ENCODE measurements around the gene DNAAF8. TPM values are rescaled to one million over a fixed set of nuclear protein-coding genes. Genes with fewer than 3 reads are reported as not detected.

DNAAF8 gene
- total and polyA plus RNA-seq, 2 donors (not counting 3 experiments of a cell fraction or from before 2014, with no cell fraction given), result 0.58 to 1.0 TPM

DNA sequence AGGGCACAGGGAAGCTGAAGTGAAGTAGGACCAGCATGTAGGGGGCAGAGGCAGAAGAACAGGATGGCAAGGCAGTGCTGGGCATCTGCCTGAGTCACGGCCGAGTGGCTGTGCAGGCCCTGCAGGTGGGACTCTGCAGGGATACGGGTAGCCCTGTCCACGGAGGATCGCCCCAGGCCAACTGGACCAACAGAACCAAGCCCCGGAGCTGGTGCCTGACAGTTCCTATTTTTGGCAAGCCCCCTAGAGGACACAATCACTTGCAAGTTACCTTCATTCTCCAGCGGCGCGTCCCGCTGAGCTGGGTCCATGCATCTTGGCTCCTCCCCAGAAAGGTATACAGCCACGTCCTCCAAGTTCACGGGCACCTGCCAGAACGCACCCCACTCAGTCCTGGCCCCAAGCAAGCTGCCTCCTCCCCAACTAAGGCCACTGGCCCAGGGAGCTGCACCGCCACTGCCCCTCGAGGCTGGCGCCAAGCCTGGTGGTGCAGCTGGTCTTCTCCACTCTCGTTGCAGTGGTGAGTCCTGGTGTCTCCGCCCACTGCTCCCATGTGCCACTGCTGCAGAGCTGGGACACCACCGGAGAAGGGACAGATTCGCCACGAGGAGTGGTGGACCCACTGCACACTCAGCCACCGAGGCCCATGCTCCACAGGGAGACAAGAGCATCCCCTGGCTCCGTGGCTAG lies 26.0 kb downstream of the DNAAF8 start:
- no peak overlapping the region for H3K9ac ChIP-seq (replicated peaks; ENCODE audit: extremely low read depth, insufficient read depth, low read length)

GRCh38 chr16:4762205-4762604 lies 27.9 kb downstream of the DNAAF8 start:
- intact Hi-C loops (cut with micrococcal nuclease) (no loop called here), dilution Hi-C loops (cut with MboI; ENCODE audit: extremely low pct_ligation_motif_present, low sequenced_read_pairs) (no loop called here)
- no peaks in the 10 kb centered on the region for H3K27me3 ChIP-seq (ENCODE audit: control insufficient read depth in 2 of 2, insufficient read depth in 2 of 2, low read length in 2 of 2)
- no peak for TF ChIP-seq CTCF (IDR thresholded peaks at IDR 0.05; ENCODE audit: extremely low read depth in 1 of 2, insufficient read depth in 1 of 2, low read depth in 1 of 2, low read length in 2 of 2)
- no peak for TF ChIP-seq POLR2AphosphoS5 (IDR thresholded peaks at IDR 0.05; ENCODE audit: insufficient read depth, low read depth, low read length)
- TF ChIP-seq FOS (IDR thresholded peaks at IDR 0.05; ENCODE audit: borderline replicate concordance, insufficient read depth, low read length), result no peak
- TF ChIP-seq MYC (IDR thresholded peaks at IDR 0.05; ENCODE audit: low read depth, low read length), result no peak
- no peak for TF ChIP-seq EZH2 (IDR thresholded peaks at IDR 0.05; ENCODE audit: borderline replicate concordance, low read depth, low read length, severe bottlenecking)
- TF ChIP-seq POLR2A (IDR thresholded peaks at IDR 0.05; ENCODE audit: low read depth, low read length), result no peak
- TF ChIP-seq MAX (IDR thresholded peaks at IDR 0.05; ENCODE audit: insufficient read depth, insufficient read length), result no peak
- TF ChIP-seq GATA2 (IDR thresholded peaks at IDR 0.05; ENCODE audit: insufficient read depth, insufficient read length, low read depth, low read length), result no peak
- TF ChIP-seq JUN (IDR thresholded peaks at IDR 0.05; ENCODE audit: borderline replicate concordance, insufficient read depth, insufficient read length, low read depth), result no peak
- ChIA-PET POLR2A (no interaction called here), CTCF (no interaction called here)
- H3K27ac ChIP-seq (ENCODE audit: insufficient read depth, low read depth, low read length), result no peak overlapping the region
- no peak overlapping the region for H3K4me2 ChIP-seq (ENCODE audit: insufficient read depth, low read length)
- no peak overlapping the region for H3K9ac ChIP-seq (replicated peaks; ENCODE audit: extremely low read depth, insufficient read depth, low read length)
- H3K4me3 ChIP-seq (replicated peaks in 1 of 3; ENCODE audit: insufficient read depth in 1 of 3, low read depth in 1 of 3, low read length in 3 of 3), result no peak overlapping the region
- H4K20me1 ChIP-seq (replicated peaks; ENCODE audit: control insufficient read depth, extremely low read depth, insufficient read depth, low read length), result no peaks in the 10 kb centered on the region
- no peaks in the 10 kb centered on the region for H3K9me3 ChIP-seq (replicated peaks; ENCODE audit: control insufficient read depth, insufficient read depth, low read length)
- peaks cover 8% of the 10 kb centered on the region for H3K4me1 ChIP-seq (ENCODE audit: control insufficient read depth, extremely low read depth, insufficient read depth, low read length)
- H2AFZ ChIP-seq (ENCODE audit: low read depth, low read length), result no peak overlapping the region
- BruUV-seq (replicated peaks), result no TSS peak
- DNase-seq (ENCODE audit: low read depth, low spot score) (no peak), FAIRE-seq (no peak)
- H3K9me1 ChIP-seq (replicated peaks; ENCODE audit: control insufficient read depth, extremely low read depth, insufficient read depth, low read length), result no peaks in the 10 kb centered on the region
- H3K36me3 ChIP-seq (ENCODE audit: control insufficient read depth in 2 of 2, extremely low read depth in 1 of 2, insufficient read depth in 2 of 2, low read length in 2 of 2), result peaks cover 12 to 38% of the 10 kb centered on the region in 2 experiments
- peaks cover 12% of the 10 kb centered on the region for H3K79me2 ChIP-seq (ENCODE audit: control insufficient read depth, insufficient read depth, low read length)

More for the DNA sequence above, 26.0 kb downstream of the DNAAF8 start:
- intact Hi-C loops (cut with micrococcal nuclease), result no loop called here
- FAIRE-seq (no peak), DNase-seq (ENCODE audit: low read depth, low spot score) (no peak)
- Histone ChIP-seq H4K20me1 (replicated peaks; ENCODE audit: control insufficient read depth, extremely low read depth, insufficient read depth, low read length) (no peaks in the 10 kb centered on the region), H3K27ac (ENCODE audit: insufficient read depth, low read depth, low read length) (no peak overlapping the region), H2AFZ (ENCODE audit: low read depth, low read length) (no peak overlapping the region), H3K4me1 (ENCODE audit: control insufficient read depth, extremely low read depth, insufficient read depth, low read length) (no peaks in the 10 kb centered on the region), H3K4me2 (ENCODE audit: insufficient read depth, low read length) (no peak overlapping the region), H3K79me2 (ENCODE audit: control insufficient read depth, insufficient read depth, low read length) (peaks cover 3% of the 10 kb centered on the region), H3K27me3 (ENCODE audit: control insufficient read depth in 2 of 2, insufficient read depth in 2 of 2, low read length in 2 of 2) (no peaks in the 10 kb centered on the region), H3K9me1 (replicated peaks; ENCODE audit: control insufficient read depth, extremely low read depth, insufficient read depth, low read length) (no peaks in the 10 kb centered on the region), H3K9me3 (replicated peaks; ENCODE audit: control insufficient read depth, insufficient read depth, low read length) (no peaks in the 10 kb centered on the region), H3K36me3 (ENCODE audit: control insufficient read depth in 2 of 2, extremely low read depth in 1 of 2, insufficient read depth in 2 of 2, low read length in 2 of 2) (peaks cover 18 to 35% of the 10 kb centered on the region in 2 experiments), H3K4me3 (replicated peaks in 1 of 3; ENCODE audit: insufficient read depth in 1 of 3, low read depth in 1 of 3, low read length in 3 of 3) (no peak overlapping the region)
- ChIA-PET CTCF (interaction anchor here (0.6 kb wide), 1 partner anchor 13 kb away, joined by 3 read pairs; no protein-coding TSS in a partner anchor), POLR2A (no interaction called here)
- dilution Hi-C loops (cut with MboI; ENCODE audit: extremely low pct_ligation_motif_present, low sequenced_read_pairs), result no loop called here
- TF ChIP-seq MAX (IDR thresholded peaks at IDR 0.05; ENCODE audit: insufficient read depth, insufficient read length), result no peak
- TF ChIP-seq FOS (IDR thresholded peaks at IDR 0.05; ENCODE audit: borderline replicate concordance, insufficient read depth, low read length), result no peak
- no peak for TF ChIP-seq POLR2A (IDR thresholded peaks at IDR 0.05; ENCODE audit: low read depth, low read length)
- TF ChIP-seq EZH2 (IDR thresholded peaks at IDR 0.05; ENCODE audit: borderline replicate concordance, low read depth, low read length, severe bottlenecking), result no peak
- no TSS peak for BruUV-seq (replicated peaks)

Data from endothelial cell of umbilical vein (primary cell).